GM12878 (cell line): ENCODE measurements around the gene COL18A1. TPM values are rescaled to one million over a fixed set of nuclear protein-coding genes. Genes with fewer than 3 reads are reported as not detected.

Experiments
- ATAC-seq: fragments of 200-7000 bp; cut with Tn5 transposase; 3 replicates; pipeline ENCODE4 v1.9.1; 2020; ENCODE audit warnings: mild to moderate bottlenecking, moderate library complexity
- BruUV-seq: library from RNA; stranded (reverse); fragments of 400-500 nt; replicated peaks from 2 replicates; lab custom pipeline; 2021; lab: Mats Ljungman, UMichigan
- CTCF ChIA-PET: fragments of 300-600 bp; sonication (Branson Sonifier 250); formaldehyde crosslinking; extraction: SDS; loops from one replicate; lab custom pipeline; 2021; ENCODE audit warnings: inconsistent platforms; lab: Yijun Ruan, JAX
- POLR2A ChIA-PET: fragments of 350-600 bp; formaldehyde crosslinking; extraction: SDS; loops from one replicate; lab custom pipeline; 2021; ENCODE audit warnings: inconsistent platforms; lab: Charles Lee
- RAD21 ChIA-PET: fragments of 300-600 bp; sonication (Branson Sonifier 250); formaldehyde crosslinking; loops from one replicate; lab custom pipeline; 2023; ENCODE audit warnings: antibody characterized with exemption; ENCODE audit not compliant: unreplicated experiment; lab: Charles Lee
- SMC1A ChIA-PET: fragments of 300-600 bp; sonication (Branson Sonifier 250); formaldehyde crosslinking; loops from one replicate; lab custom pipeline; 2023; ENCODE audit not compliant: unreplicated experiment, uncharacterized antibody; lab: Charles Lee
- DNase-seq: peaks from one replicate; pipeline ENCODE4 v3.0.0-alpha.2; 2011; ENCODE audit warnings: low read depth, low spot score
- FAIRE-seq: peaks from 3 replicates; lab custom pipeline; 2011; peaks lifted over from hg19 to GRCh38; lab: Jason Lieb, UNC
- H2AFZ ChIP-seq: 2 replicates; pipeline ENCODE4 v1.6.0; 2011; ENCODE audit warnings: low read depth, low read length, control low read depth; ENCODE audit not compliant: control insufficient read depth
- H3K27ac ChIP-seq: 2 replicates; pipeline ENCODE4 v1.5.1; 2011; ENCODE audit warnings: control low read depth; ENCODE audit not compliant: control insufficient read depth, insufficient read depth
- H3K27me3 ChIP-seq, 2 experiments: replicated peaks in 1 of 2; 2 replicates each; pipeline versions ENCODE4 v1.6.0 to v1.6.1; 2011; ENCODE audit warnings: low read length in 1 of 2; ENCODE audit not compliant: control insufficient read depth in 2 of 2, insufficient read depth in 2 of 2
- H3K36me3 ChIP-seq, 2 experiments: 2 replicates each; pipeline ENCODE4 v1.5.1; 2011; ENCODE audit warnings: low read length in 1 of 2; ENCODE audit not compliant: control insufficient read depth in 2 of 2, insufficient read depth in 2 of 2
- H3K4me1 ChIP-seq: 2 replicates; pipeline ENCODE4 v1.6.1; 2011; ENCODE audit warnings: mild to moderate bottlenecking, low read length, moderate library complexity, mixed read lengths; ENCODE audit not compliant: control insufficient read depth, insufficient read depth
- H3K4me2 ChIP-seq: 2 replicates; pipeline ENCODE4 v1.6.0; 2011; ENCODE audit warnings: control low read depth; ENCODE audit not compliant: control insufficient read depth, insufficient read depth
- H3K4me3 ChIP-seq: fragments of 200-600 bp; sonication (generic); 2 replicates; pipeline ENCODE4 v1.5.1; 2016
- H3K79me2 ChIP-seq: 2 replicates; pipeline ENCODE4 v1.6.0; 2011; ENCODE audit warnings: low read length; ENCODE audit not compliant: control insufficient read depth, insufficient read depth
- H3K9ac ChIP-seq: 2 replicates; pipeline ENCODE4 v1.8.0; 2011; ENCODE audit warnings: low read length, control low read depth, mixed read lengths; ENCODE audit not compliant: control insufficient read depth, insufficient read depth
- H3K9me3 ChIP-seq: replicated peaks from 3 replicates; pipeline ENCODE4 v1.5.1; 2011; ENCODE audit warnings: mild to moderate bottlenecking, low read length; ENCODE audit not compliant: control insufficient read depth, insufficient read depth
- H4K20me1 ChIP-seq: 2 replicates; pipeline ENCODE4 v1.6.0; 2011; ENCODE audit not compliant: control insufficient read depth, insufficient read depth
- FOXM1 ChIP-seq: IDR thresholded peaks from 2 replicates; pipeline ENCODE4 v1.6.1; 2012; ENCODE audit warnings: low read depth, mild to moderate bottlenecking, inconsistent platforms, low read length, moderate library complexity
- GABPA ChIP-seq: IDR thresholded peaks from 2 replicates; pipeline ENCODE4 v1.6.1; 2014; ENCODE audit warnings: antibody characterized with exemption, low read depth, mild to moderate bottlenecking, inconsistent platforms
- JUND ChIP-seq: IDR thresholded peaks from 2 replicates; pipeline ENCODE4 v1.6.1; 2012; ENCODE audit warnings: low read depth, mild to moderate bottlenecking, low read length, improper control_type of control experiment, moderate library complexity
- RBBP5 ChIP-seq: fragments of 200-600 bp; sonication (generic); conservative IDR thresholded peaks from 2 replicates; pipeline ENCODE4 v1.6.1; 2016
- SIX5 ChIP-seq: IDR thresholded peaks from 2 replicates; pipeline ENCODE4 v1.6.1; 2011; ENCODE audit warnings: mild to moderate bottlenecking, low read depth, low read length, moderate library complexity; ENCODE audit not compliant: severe bottlenecking
- STAT3 ChIP-seq: IDR thresholded peaks from 2 replicates; pipeline ENCODE4 v1.6.1; 2011; ENCODE audit warnings: low read depth, low read length, improper control_type of control experiment
- TBL1XR1 ChIP-seq: IDR thresholded peaks from 2 replicates; pipeline ENCODE4 v1.6.1; 2012; ENCODE audit warnings: low read depth, low read length, improper control_type of control experiment
- ZNF24 ChIP-seq: fragments of 450-650 bp; IDR thresholded peaks from 2 replicates; pipeline ENCODE4 v1.6.1; 2017; ENCODE audit warnings: antibody characterized with exemption, mild to moderate bottlenecking
- ZNF274 ChIP-seq: IDR thresholded peaks from one replicate; pipeline ENCODE4 v1.8.0; 2011; ENCODE audit not compliant: insufficient read length, insufficient read depth
- WGBS: methylation state at CpG from one replicate; pipeline ENCODE4 v1.1.6; 2016; ENCODE audit warnings: low lambda C conversion rate; ENCODE audit not compliant: insufficient replicate concordance, insufficient coverage; ENCODE audit errors: missing lambda C conversion rate; 5-methylcytosine and 5-hydroxymethylcytosine counted together
- in situ Hi-C: fragments of 300-500 bp; cut with MboI; formaldehyde crosslinking; loops from 9 replicates; pipeline ENCODE4 v1.14.3; 2018; ENCODE audit warnings: mixed read lengths
- intact Hi-C: fragments of 100-400 bp; cut with micrococcal nuclease; formaldehyde crosslinking; loops from one replicate; pipeline ENCODE4 v1.14.2; 2022; ENCODE audit not compliant: unreplicated experiment
- polyA plus RNA-seq, 11 experiments: library from polyadenylated mRNA; depleted of rRNA in 4 of 11; unstranded in 6 of 11; stranded (reverse) in 5 of 11; fragments of >200 nt; fragmentation: Nextera tagmentation in 4 of 11; fragmentation: Illumina TruSeq in 1 of 11; extraction: Ambion mirVana in 4 of 11; extraction: Trizol in 1 of 11; gene quantifications; 1 replicate in 1 of 11; 2 replicates in 10 of 11; pipeline versions ENCODE4 v1.2.1 to v1.2.3, GENCODE V29; 2011 to 2016; ENCODE audit warnings: inconsistent platforms in 2 of 11, missing spikeins in 2 of 11, low read depth in 1 of 11
- total RNA-seq, 4 experiments: library from RNA; depleted of rRNA in 3 of 4; stranded (reverse); fragments of >200 nt in 3 of 4; fragmentation: Illumina TruSeq in 1 of 4; extraction: Trizol in 1 of 4; gene quantifications; 2 replicates each; pipeline versions ENCODE4 v1.2.1 to v1.2.3, GENCODE V29; 2013 to 2021
- TF ChIP-seq, protein P1 (sequence below): IDR thresholded peaks from 2 replicates; pipeline ENCODE4 v1.6.1; 2012; ENCODE audit warnings: low read length, inconsistent platforms
- TF ChIP-seq, protein P2 (sequence below): fragments of 450-650 bp; IDR thresholded peaks from 2 replicates; pipeline ENCODE4 v1.6.1; 2016; ENCODE audit warnings: mild to moderate bottlenecking

The COL18A1 gene
- total and polyA plus RNA-seq, 10 of the 15 experiments (the other 5 are each of a cell fraction or from before 2014, with no cell fraction given), result under 0.01 to 0.49 (median 0.09) TPM; not detected in 3

DNA sequence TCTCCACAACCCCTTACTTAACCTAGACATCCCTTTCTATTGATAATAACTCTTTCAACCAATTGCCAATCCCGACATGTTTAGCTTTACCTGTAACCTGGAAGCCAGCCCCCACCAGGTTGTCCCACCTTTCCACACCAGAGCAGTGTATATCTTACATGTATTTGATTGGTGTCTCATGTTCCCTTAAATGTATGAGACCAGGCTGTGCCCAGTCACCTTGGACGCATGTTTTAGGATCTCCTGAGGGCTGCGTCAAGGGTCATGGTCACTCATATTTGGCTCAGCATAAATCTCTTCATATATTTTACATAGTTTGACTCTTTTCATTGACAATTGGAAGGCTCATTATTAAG lies 142.6 kb downstream of the COL18A1 start:
- intact Hi-C loops, result loop anchor here (10.0 kb wide), 1 partner anchor 73 kb away; no protein-coding TSS in a partner anchor
- CTCF ChIA-PET, result no interaction called here

More for the DNA sequence above, 142.6 kb downstream of the COL18A1 start:
- TF ChIP-seq SIX5, result no peak
- no peak for TF ChIP-seq FOXM1
- no peak for TF ChIP-seq ZNF274
- no peak for TF ChIP-seq JUND
- TF ChIP-seq, protein P1, sequence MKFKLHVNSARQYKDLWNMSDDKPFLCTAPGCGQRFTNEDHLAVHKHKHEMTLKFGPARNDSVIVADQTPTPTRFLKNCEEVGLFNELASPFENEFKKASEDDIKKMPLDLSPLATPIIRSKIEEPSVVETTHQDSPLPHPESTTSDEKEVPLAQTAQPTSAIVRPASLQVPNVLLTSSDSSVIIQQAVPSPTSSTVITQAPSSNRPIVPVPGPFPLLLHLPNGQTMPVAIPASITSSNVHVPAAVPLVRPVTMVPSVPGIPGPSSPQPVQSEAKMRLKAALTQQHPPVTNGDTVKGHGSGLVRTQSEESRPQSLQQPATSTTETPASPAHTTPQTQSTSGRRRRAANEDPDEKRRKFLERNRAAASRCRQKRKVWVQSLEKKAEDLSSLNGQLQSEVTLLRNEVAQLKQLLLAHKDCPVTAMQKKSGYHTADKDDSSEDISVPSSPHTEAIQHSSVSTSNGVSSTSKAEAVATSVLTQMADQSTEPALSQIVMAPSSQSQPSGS, result no peak
- no peak for TF ChIP-seq GABPA
- TF ChIP-seq RBBP5, result no peak
- TF ChIP-seq TBL1XR1, result no peak
- TF ChIP-seq ZNF24, result no peak
- TF ChIP-seq, protein P2, sequence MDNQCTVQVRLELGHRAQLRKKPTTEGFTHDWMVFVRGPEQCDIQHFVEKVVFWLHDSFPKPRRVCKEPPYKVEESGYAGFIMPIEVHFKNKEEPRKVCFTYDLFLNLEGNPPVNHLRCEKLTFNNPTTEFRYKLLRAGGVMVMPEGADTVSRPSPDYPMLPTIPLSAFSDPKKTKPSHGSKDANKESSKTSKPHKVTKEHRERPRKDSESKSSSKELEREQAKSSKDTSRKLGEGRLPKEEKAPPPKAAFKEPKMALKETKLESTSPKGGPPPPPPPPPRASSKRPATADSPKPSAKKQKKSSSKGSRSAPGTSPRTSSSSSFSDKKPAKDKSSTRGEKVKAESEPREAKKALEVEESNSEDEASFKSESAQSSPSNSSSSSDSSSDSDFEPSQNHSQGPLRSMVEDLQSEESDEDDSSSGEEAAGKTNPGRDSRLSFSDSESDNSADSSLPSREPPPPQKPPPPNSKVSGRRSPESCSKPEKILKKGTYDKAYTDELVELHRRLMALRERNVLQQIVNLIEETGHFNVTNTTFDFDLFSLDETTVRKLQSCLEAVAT, result no peak
- TF ChIP-seq STAT3, result no peak
- TF ChIP-seq, all 136 proteins: peak for 0
- WGBS, result 83% methylated on average over 3 of the region's 3 CpGs
- no peaks in the 10 kb centered on the region for H3K27me3 ChIP-seq
- in situ Hi-C loops, result no loop called here
- ChIA-PET RAD21 (no interaction called here), SMC1A (no interaction called here), POLR2A (no interaction called here)
- H3K27ac ChIP-seq, result no peak overlapping the region
- no peaks in the 10 kb centered on the region; the same call in none of the 2 replicates for H3K79me2 ChIP-seq
- H3K4me2 ChIP-seq, result no peak overlapping the region
- no peak for ATAC-seq
- no peak overlapping the region for H3K4me3 ChIP-seq
- no TSS peak for BruUV-seq
- no peaks in the 10 kb centered on the region for H4K20me1 ChIP-seq
- H3K4me1 ChIP-seq, result peaks cover 38% of the 10 kb centered on the region
- H3K9ac ChIP-seq, result no peak overlapping the region
- no peaks in the 10 kb centered on the region for H3K36me3 ChIP-seq
- H3K9me3 ChIP-seq, result no peaks in the 10 kb centered on the region
- FAIRE-seq, result no peak
- no peak overlapping the region for H2AFZ ChIP-seq
- DNase-seq, result no peak
